ENCODE measurements around the gene ELAVL3. TPM values are rescaled to one million over a fixed set of nuclear protein-coding genes. Genes with fewer than 3 reads are reported as not detected.
A peak's percentile ranks its signal among the peaks of the same experiment; 100 is the strongest.

The ELAVL3 gene
- total RNA-seq, 1 experiment from 2014 or later = 1.2 TPM

GRCh38 chr19:11465600-11465999, 15.2 kb downstream of the ELAVL3 start:
- no peaks in the 10 kb centered on the region for H3K27me3 ChIP-seq (ENCODE audit: insufficient read depth, low read length)
- no peak overlapping the region for H4K5ac ChIP-seq (ENCODE audit: insufficient read length, low read depth, low read length)
- H3K79me2 ChIP-seq (ENCODE audit: insufficient read depth, low read length) = no peaks in the 10 kb centered on the region
- H2BK15ac ChIP-seq (ENCODE audit: low read depth, low read length) = no peak overlapping the region
- peak; percentile 67 for DNase-seq
- no peak overlapping the region for H3K4me2 ChIP-seq (ENCODE audit: insufficient read depth, insufficient read length, low read length)
- no peak overlapping the region for H4K91ac ChIP-seq (ENCODE audit: insufficient read length, low read depth, low read length)
- H3K9me3 ChIP-seq (ENCODE audit: control insufficient read depth, low read depth, low read length) = no peaks in the 10 kb centered on the region
- peaks cover 7 to 11% of the 10 kb centered on the region in 2 experiments for H3K4me1 Mint-ChIP-seq
- H3K36me3 Mint-ChIP-seq (ENCODE audit: insufficient read depth in 1 of 3, low read depth in 3 of 3) = no peaks in the 10 kb centered on the region
- no peak overlapping the region for H3K9ac ChIP-seq (ENCODE audit: extremely low read depth, insufficient read length, low read length)
- no peak overlapping the region; a peak in 1 of 7 replicates for H3K27ac Mint-ChIP-seq
- TF ChIP-seq CTCF (conservative IDR thresholded peaks at IDR 0.05) = no peak
- no peak overlapping the region for H3K14ac ChIP-seq (ENCODE audit: insufficient read depth, low read length)
- H3K4me1 ChIP-seq (ENCODE audit: insufficient read depth, low read length) = peaks cover 9% of the 10 kb centered on the region; the same call in 1 of the 2 replicates
- H2BK12ac ChIP-seq (ENCODE audit: insufficient read length, low read depth, low read length) = no peak overlapping the region
- H3K9me3 Mint-ChIP-seq = no peaks in the 10 kb centered on the region
- no peak overlapping the region for H2AFZ ChIP-seq (ENCODE audit: low read length)
- no peak overlapping the region for H3K56ac ChIP-seq (ENCODE audit: insufficient read length, low read depth, low read length)
- H4K20me1 ChIP-seq (ENCODE audit: control insufficient read depth, insufficient read depth, insufficient read length) = no peaks in the 10 kb centered on the region
- H3K18ac ChIP-seq (ENCODE audit: insufficient read length, low read depth, low read length) = no peak overlapping the region
- no CpG with 5 or more reads among the region's 8 CpGs for WGBS (ENCODE audit: extremely low coverage, insufficient read length, low lambda C conversion rate)
- no peak overlapping the region for H4K8ac ChIP-seq (replicated peaks; ENCODE audit: insufficient read length, low read depth, low read length)
- peaks cover 1% of the 10 kb centered on the region; the same call in 1 of the 2 replicates for H3K27me3 Mint-ChIP-seq (ENCODE audit: low read depth)
- H3K4me3 Mint-ChIP-seq = no peak overlapping the region; a peak in 1 of 5 replicates
- H3K27ac ChIP-seq (ENCODE audit: insufficient read length, low read depth, low read length) = no peak overlapping the region
- no peaks in the 10 kb centered on the region for H3K23me2 ChIP-seq (ENCODE audit: insufficient read length, low read depth, low read length, poor library complexity, severe bottlenecking)
- H2BK120ac ChIP-seq (ENCODE audit: low read depth, low read length, poor library complexity, severe bottlenecking) = no peak overlapping the region
- no peak overlapping the region for H2BK20ac ChIP-seq (ENCODE audit: low read depth, low read length, poor library complexity, severe bottlenecking)
- no peak overlapping the region for H2BK5ac ChIP-seq (ENCODE audit: insufficient read length, low read length)
- H2AK5ac ChIP-seq (ENCODE audit: insufficient read length, low read length) = no peak overlapping the region
- H3K79me1 ChIP-seq (ENCODE audit: insufficient read depth, low read depth, low read length, poor library complexity, severe bottlenecking) = no peaks in the 10 kb centered on the region
- H3K23ac ChIP-seq (ENCODE audit: insufficient read length, low read depth, low read length) = no peak overlapping the region
- H3K4ac ChIP-seq (ENCODE audit: low read depth, low read length) = no peak overlapping the region
- H3T11ph ChIP-seq (ENCODE audit: low read length) = no peak overlapping the region
